Heart left ventricle (tissue), 16 donors: ENCODE results near the gene NEURL3. TPM values are rescaled to one million over a fixed set of nuclear protein-coding genes. Genes with fewer than 3 reads are reported as not detected.

Experiments used
- ATAC-seq, 4 donors: fragments of 200-7000 bp; cut with Tn5 transposase; one replicate each; pipeline ENCODE4 v1.9.1; 2020 to 2022; ENCODE audit warnings: moderate library complexity in 4 of 4, mild to moderate bottlenecking in 3 of 4, moderate number of reproducible peaks in 1 of 4
- DNase-seq, 5 donors: peaks; one replicate each; pipeline ENCODE4 v3.0.0-alpha.2; 2020
- H3K27ac ChIP-seq, 12 donors: fragments of 200-600 bp; sonication (generic) in 4 of 12; one replicate each; pipeline versions ENCODE4 v1.5.0 to v1.8.0; 2016 to 2022; ENCODE audit warnings: mild to moderate bottlenecking in 2 of 12
- H3K27me3 ChIP-seq, 9 donors: fragments of 200-600 bp; sonication (generic) in 2 of 9; one replicate each; pipeline versions ENCODE4 v1.5.1 to v1.8.0; 2016 to 2022; ENCODE audit warnings: mild to moderate bottlenecking in 3 of 9
- H3K36me3 ChIP-seq, 9 donors: fragments of 200-600 bp; sonication (generic) in 2 of 9; one replicate each; pipeline versions ENCODE4 v1.5.0 to v1.8.0; 2018 to 2022; ENCODE audit warnings: mild to moderate bottlenecking in 2 of 9
- H3K4me1 ChIP-seq, 12 donors: fragments of 200-600 bp; sonication (generic) in 4 of 12; one replicate each; pipeline versions ENCODE4 v1.5.0 to v1.8.0; 2016 to 2022; ENCODE audit warnings: mild to moderate bottlenecking in 3 of 12
- H3K4me3 ChIP-seq, 12 donors: fragments of 200-600 bp; sonication (generic) in 4 of 12; one replicate each; pipeline versions ENCODE4 v1.5.0 to v1.8.0; 2017 to 2022; ENCODE audit warnings: mild to moderate bottlenecking in 9 of 12, moderate library complexity in 4 of 12
- H3K9me3 ChIP-seq, 12 donors: fragments of 200-600 bp; sonication (generic) in 4 of 12; one replicate each; pipeline versions ENCODE4 v1.5.0 to v1.8.0; 2016 to 2022; ENCODE audit warnings: mild to moderate bottlenecking in 1 of 12
- CTCF ChIP-seq, 12 donors: fragments of 200-600 bp; sonication (generic) in 4 of 12; IDR thresholded peaks; one replicate each; pipeline versions ENCODE4 v1.5.0 to v1.8.0; 2018 to 2022; ENCODE audit warnings: antibody characterized with exemption in 12 of 12, mild to moderate bottlenecking in 5 of 12
- POLR2A ChIP-seq, 2 donors: fragments of 450-650 bp; IDR thresholded peaks; one replicate each; pipeline ENCODE4 v1.6.1; 2017; ENCODE audit warnings: antibody characterized with exemption in 2 of 2, mild to moderate bottlenecking in 2 of 2, moderate library complexity in 2 of 2
- WGBS, 4 donors: extraction: QIAGEN DNeasy Blood & Tissue Kit in 2 of 4; methylation state at CpG; one replicate each; pipeline versions ENCODE4 v1.1.5 to v1.1.7; 2013 to 2018; 5-methylcytosine and 5-hydroxymethylcytosine counted together
- intact Hi-C, 10 donors: fragments of 100-400 bp; cut with DNase I; formaldehyde crosslinking; loops; one replicate each; pipeline versions ENCODE4 v1.11.1 to v1.14.2; 2022
- polyA plus RNA-seq, 2 donors: library from polyadenylated mRNA; stranded (reverse); fragments of 200-250 nt; gene quantifications; one replicate each; pipeline ENCODE4 v1.2.3, GENCODE V29; 2013
- total RNA-seq, 9 donors: library from RNA; depleted of rRNA in 2 of 9; stranded (reverse); fragments of >200 nt in 2 of 9; fragmentation: NEBNext Ultra II Directional in 3 of 9; extraction: Animal tissue kit (Norgen Biotek cat#: 25700) in 3 of 9; gene quantifications; one replicate each; pipeline versions ENCODE4 v1.1.0 to v1.2.4, GENCODE V29; 2016 to 2023
- donor health status: ischemic (EF 13 %, LVEDD 7.1; RV severe dilation, severe dysfunction).
- donor health status: healthy with polysubstance abuse.
- donor health status: DM: no; HTN: yes; CAD: no.
- donor health status: DM: no; HTN: no; CAD: no.
- donor health status: ischemic (EF 25% LVEDD 6.9; RV normal size, moderate dysfunction).
- donor health status: ischemic (EF 25% LVEDD 5.7; RV mildly dilated, moderate dysfunction).
- donor health status: healthy.
- donor health status: DM: yes; HTN: yes; CAD: no.
- donor health status: ischemic (EF 35%, LVEDD 5.7; RV mildly dilated, moderate dysfunction).
- donor health status: nonischemic (EF 11% LVEDD 7.7; RV severe dilation, severe dysfunction).
- donor health status: DM: yes; HTN: yes; CAD: no.
- donor health status: PGD.
- donor health status: ischemic (EF 29% LVEDD 5.4; RV normal size, mild dysfunction).
- donor health status: nonischemic (EF 23%, LVEDD 6.1; RV moderate dilation, normal function).

NEURL3 gene
- total and polyA plus RNA-seq, 11 donors = 0.07 to 0.75 (median 0.27) TPM; not detected in 8

GRCh38 chr2:96470636-96471035, 34.5 kb downstream of the NEURL3 start:
- intact Hi-C loops = loop anchor here (1.0 to 5.0 kb wide), 4 partner anchors 37 to 63 kb away; partner anchors contain the start of gene NEURL3 (in 5 of the 10)
- ATAC-seq = peak; percentile 20 to 92 (median 90)
- peak; percentile 50 to 77 (median 63) for TF ChIP-seq CTCF (IDR thresholded peaks at IDR 0.05)
- TF ChIP-seq POLR2A (IDR thresholded peaks at IDR 0.05) = no peak
- Histone ChIP-seq H3K4me1 (peaks cover 0 to 8% (median 5%) of the 10 kb centered on the region in 12 donors), H3K27me3 (peaks cover 0 to 8% (median 0%) of the 10 kb centered on the region in 9 donors), H3K9me3 (no peaks in the 10 kb centered on the region), H3K4me3 (peak overlapping the region in 11 of 12 donors; percentile 22 to 51 (median 33)), H3K27ac (peak overlapping the region in 2 of 12 donors; percentile 6 to 18), H3K36me3 (no peaks in the 10 kb centered on the region)
- DNase-seq = peak; percentile 50 to 86 (median 57)
- WGBS, 4 donors = 11 to 26% (median 17%) methylated on average over 15 to 25 of the region's 25 CpGs

GRCh38 chr2:96470109-96470508, 35.0 kb downstream of the NEURL3 start:
- Histone ChIP-seq H3K4me1 (peaks cover 0 to 8% (median 5%) of the 10 kb centered on the region in 12 donors), H3K27me3 (peaks cover 0 to 8% (median 0%) of the 10 kb centered on the region in 9 donors), H3K27ac (peak overlapping the region in 2 of 12 donors; percentile 6 to 18), H3K36me3 (no peaks in the 10 kb centered on the region), H3K9me3 (no peaks in the 10 kb centered on the region), H3K4me3 (peak overlapping the region in 9 of 12 donors; percentile 30 to 51 (median 35))
- intact Hi-C loops = loop anchor here (1.0 to 5.0 kb wide), 4 partner anchors 37 to 63 kb away; partner anchors contain the start of gene NEURL3 (in 5 of the 10)
- ATAC-seq (no peak), DNase-seq (no peak)
- TF ChIP-seq CTCF (IDR thresholded peaks at IDR 0.05) (no peak), POLR2A (IDR thresholded peaks at IDR 0.05) (no peak)
- 53 to 63% (median 56%) methylated on average over 8 of the region's 8 CpGs for WGBS, 4 donors

GRCh38 chr2:96468904-96469303, 36.3 kb downstream of the NEURL3 start:
- intact Hi-C loops = no loop called here
- Histone ChIP-seq H3K27ac (no peak overlapping the region), H3K27me3 (peaks cover 0 to 8% (median 0%) of the 10 kb centered on the region in 9 donors), H3K4me3 (no peak overlapping the region), H3K4me1 (peaks cover 0 to 8% (median 5%) of the 10 kb centered on the region in 12 donors), H3K9me3 (no peaks in the 10 kb centered on the region), H3K36me3 (no peaks in the 10 kb centered on the region)
- 87 to 96% (median 90%) methylated on average over 6 of the region's 6 CpGs for WGBS, 4 donors
- no peak for DNase-seq
- ATAC-seq = no peak
- TF ChIP-seq CTCF (IDR thresholded peaks at IDR 0.05) (no peak), POLR2A (IDR thresholded peaks at IDR 0.05) (no peak)

GRCh38 chr2:96464651-96465050, 40.5 kb downstream of the NEURL3 start:
- no peak overlapping the region for H3K4me3 ChIP-seq
- no peak for TF ChIP-seq CTCF (IDR thresholded peaks at IDR 0.05)
- TF ChIP-seq POLR2A (IDR thresholded peaks at IDR 0.05) = no peak
- no peaks in the 10 kb centered on the region for H3K27me3 ChIP-seq
- peaks cover 0 to 8% (median 0%) of the 10 kb centered on the region in 12 donors for H3K9me3 ChIP-seq
- no peaks in the 10 kb centered on the region for H3K36me3 ChIP-seq
- ATAC-seq = no peak
- WGBS, 4 donors = 84 to 89% (median 88%) methylated on average over 2 of the region's 2 CpGs
- intact Hi-C loops = no loop called here
- H3K27ac ChIP-seq = no peak overlapping the region
- no peak for DNase-seq
- H3K4me1 ChIP-seq = no peaks in the 10 kb centered on the region
